OCI-LY3 (cell line): ENCODE measurements around the gene CLCA1.

Experiments used
- H2AFZ ChIP-seq: fragments of 200-600, 300-600 bp; shearing (Covaris generic); 2 replicates; pipeline ENCODE4 v1.6.0; 2014; ENCODE audit warnings: antibody characterized with exemption, low read depth, low read length
- H3K27ac ChIP-seq: fragments of 200-600, 300-600 bp; sonication (generic); 2 replicates; pipeline ENCODE4 v1.5.1; 2014; ENCODE audit warnings: mild to moderate bottlenecking, low read length, moderate library complexity, mixed read lengths
- H3K27me3 ChIP-seq: fragments of 200-600, 300-600 bp; sonication (generic); 2 replicates; pipeline ENCODE4 v1.6.1; 2014; ENCODE audit warnings: low read depth, low read length, mixed read lengths
- H3K36me3 ChIP-seq: fragments of 200-600, 300-600 bp; sonication (generic); replicated peaks from 2 replicates; pipeline ENCODE3; 2014; ENCODE audit warnings: low read depth, low read length, mixed read lengths
- H3K4me1 ChIP-seq: fragments of 300-600, 200-600 bp; sonication (generic); 2 replicates; pipeline ENCODE4 v1.6.1; 2014; ENCODE audit warnings: low read length, mixed read lengths
- H3K4me2 ChIP-seq: fragments of 200-600, 300-600 bp; sonication (generic); 2 replicates; pipeline ENCODE4 v1.6.1; 2014; ENCODE audit warnings: low read length, mixed read lengths
- H3K4me3 ChIP-seq: fragments of 300-600, 200-600 bp; sonication (generic); 2 replicates; pipeline ENCODE4 v1.5.1; 2014; ENCODE audit warnings: antibody characterized with exemption, mild to moderate bottlenecking, low read length, moderate library complexity
- H3K79me2 ChIP-seq: fragments of 300-600, 200-600 bp; shearing (Covaris generic); 2 replicates; pipeline ENCODE4 v1.6.1; 2014; ENCODE audit warnings: mild to moderate bottlenecking, low read length, mixed read lengths
- H3K9ac ChIP-seq: fragments of 300-600, 200-600 bp; shearing (Covaris generic); 2 replicates; pipeline ENCODE4 v1.6.0; 2014; ENCODE audit warnings: mild to moderate bottlenecking, low read length, moderate library complexity
- H3K9me3 ChIP-seq: fragments of 200-600, 300-600 bp; shearing (Covaris generic); 2 replicates; pipeline ENCODE4 v1.6.1; 2014; ENCODE audit warnings: low read length, mixed read lengths; ENCODE audit not compliant: insufficient read depth
- H4K20me1 ChIP-seq: fragments of 200-600, 300-600 bp; sonication (generic); 2 replicates; pipeline ENCODE4 v1.6.1; 2016; ENCODE audit warnings: low read length, mixed read lengths; ENCODE audit not compliant: insufficient read depth
- CTCF ChIP-seq: fragments of 200-600, 300-600 bp; sonication (generic); IDR thresholded peaks from 2 replicates; pipeline ENCODE4 v1.5.1; 2014; ENCODE audit warnings: antibody characterized with exemption, low read length, low read depth
- EZH2phosphoT487 ChIP-seq: fragments of 200-600 bp; shearing (Covaris generic); IDR thresholded peaks from 2 replicates; pipeline ENCODE4 v1.6.1; 2018; ENCODE audit warnings: antibody characterized with exemption, mixed run types, low read depth

The CLCA1 gene

GRCh38 chr1:86472152-86472551, 3.4 kb downstream of the CLCA1 start:
- H2AFZ ChIP-seq, result peak overlapping the region; percentile 55
- H3K4me1 ChIP-seq, result peaks cover 61% of the 10 kb centered on the region
- H3K27ac ChIP-seq, result peak overlapping the region; percentile 99
- no peaks in the 10 kb centered on the region for H3K9me3 ChIP-seq
- H3K27me3 ChIP-seq, result no peaks in the 10 kb centered on the region
- TF ChIP-seq EZH2phosphoT487 (no peak), CTCF (no peak)
- no peaks in the 10 kb centered on the region for H4K20me1 ChIP-seq
- no peaks in the 10 kb centered on the region for H3K79me2 ChIP-seq
- no peaks in the 10 kb centered on the region for H3K36me3 ChIP-seq
- H3K4me2 ChIP-seq, result peak overlapping the region; percentile 90
- H3K4me3 ChIP-seq, result peak overlapping the region; percentile 72
- H3K9ac ChIP-seq, result peak overlapping the region; percentile 46

GRCh38 chr1:86472767-86473166, 4.0 kb downstream of the CLCA1 start:
- Histone ChIP-seq H3K79me2 (no peaks in the 10 kb centered on the region), H2AFZ (no peak overlapping the region), H3K9ac (peak overlapping the region; percentile 46), H3K4me1 (peaks cover 58% of the 10 kb centered on the region), H3K4me3 (peak overlapping the region; percentile 72), H3K36me3 (no peaks in the 10 kb centered on the region), H3K9me3 (no peaks in the 10 kb centered on the region), H4K20me1 (no peaks in the 10 kb centered on the region), H3K4me2 (peak overlapping the region; percentile 90), H3K27ac (peak overlapping the region; percentile 99), H3K27me3 (no peaks in the 10 kb centered on the region)
- TF ChIP-seq CTCF (no peak), EZH2phosphoT487 (no peak)

- H3K9ac ChIP-seq, result no peak overlapping the region
- H3K4me3 ChIP-seq, result no peak overlapping the region
- peaks cover 17% of the 10 kb centered on the region for H3K4me1 ChIP-seq
- no peaks in the 10 kb centered on the region for H3K79me2 ChIP-seq
- no peak overlapping the region for H3K27ac ChIP-seq
- H3K9me3 ChIP-seq, result no peaks in the 10 kb centered on the region
- no peaks in the 10 kb centered on the region for H3K36me3 ChIP-seq
- TF ChIP-seq EZH2phosphoT487 (no peak), CTCF (no peak)
- H4K20me1 ChIP-seq, result no peaks in the 10 kb centered on the region
- no peak overlapping the region for H2AFZ ChIP-seq
- H3K4me2 ChIP-seq, result no peak overlapping the region
- H3K27me3 ChIP-seq, result no peaks in the 10 kb centered on the region
These were observed 8.5 kb downstream of the CLCA1 start for GRCh38 chr1:86477256-86477655.

GRCh38 chr1:86477682-86478081, 9.0 kb downstream of the CLCA1 start:
- no peaks in the 10 kb centered on the region for H3K9me3 ChIP-seq
- H3K4me2 ChIP-seq, result no peak overlapping the region
- no peak overlapping the region for H2AFZ ChIP-seq
- no peak overlapping the region for H3K27ac ChIP-seq
- H3K27me3 ChIP-seq, result no peaks in the 10 kb centered on the region
- H3K9ac ChIP-seq, result no peak overlapping the region
- no peaks in the 10 kb centered on the region for H4K20me1 ChIP-seq
- no peaks in the 10 kb centered on the region for H3K36me3 ChIP-seq
- TF ChIP-seq EZH2phosphoT487 (no peak), CTCF (no peak)
- H3K79me2 ChIP-seq, result no peaks in the 10 kb centered on the region
- H3K4me1 ChIP-seq, result peaks cover 13% of the 10 kb centered on the region
- H3K4me3 ChIP-seq, result no peak overlapping the region
